ENCODE results near the gene GPR68. TPM values are rescaled to one million over a fixed set of nuclear protein-coding genes. Genes with fewer than 3 reads are reported as not detected.
A peak's percentile ranks its signal among the peaks of the same experiment; 100 is the strongest.
"Not testable (repeated sequence)": the region's sequence is repeated elsewhere in the genome, so short reads cannot be mapped to it uniquely, and the experiment has no call there.

Gene GPR68
- total and polyA plus RNA-seq, 4 donors, result 2.3 to 7.6 (median 2.8) TPM

DNA sequence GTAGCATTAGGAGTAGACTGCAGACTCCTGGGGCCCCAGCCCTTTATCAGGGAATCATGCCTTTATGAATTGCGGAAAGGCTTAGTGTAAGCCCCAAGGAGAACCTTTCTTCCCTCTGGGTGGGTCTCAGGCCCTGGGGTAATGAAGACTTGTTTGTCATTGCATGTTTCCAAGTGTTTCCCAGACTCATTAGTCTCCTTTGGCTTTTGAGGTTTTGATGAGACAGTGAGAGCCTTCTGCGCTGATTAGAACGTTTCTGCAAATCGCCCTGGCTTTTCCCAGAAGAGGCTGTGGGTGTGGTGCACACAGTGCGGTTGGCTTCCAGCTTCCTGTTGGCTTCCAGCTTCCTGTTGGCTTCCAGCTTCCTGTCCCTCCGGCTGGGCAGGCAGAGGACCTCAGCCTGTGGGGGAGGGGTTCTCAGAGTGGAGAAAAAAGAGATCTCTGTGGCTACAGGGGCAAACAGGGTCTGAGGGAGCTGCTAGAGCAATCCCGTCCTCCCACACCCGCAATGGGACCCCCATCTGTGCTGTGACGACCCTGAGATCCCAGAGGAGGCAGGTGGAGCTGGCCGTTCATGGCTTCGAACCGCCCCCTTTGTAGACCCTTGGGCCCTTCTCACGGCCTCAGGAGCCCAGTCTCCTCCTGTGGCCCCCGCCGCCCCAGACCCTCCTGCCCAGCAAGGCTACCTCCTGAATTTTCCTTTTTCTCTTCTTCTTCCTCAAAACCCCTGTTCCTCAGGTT is 42.1 kb downstream of the GPR68 start:
- DNase-seq (peak in 2 of 3 donors; percentile 11 to 28), ATAC-seq (ENCODE audit: insufficient read depth, low FRiP score) (peak; percentile 6)
- no peak overlapping the region for H3K4me3 ChIP-seq
- no peak overlapping the region for H3K9ac ChIP-seq (ENCODE audit: insufficient read depth in 1 of 2, low read length in 2 of 2)
- no peak for TF ChIP-seq CTCF (IDR thresholded peaks at IDR 0.05; ENCODE audit: control extremely low read depth, extremely low read depth)
- H3K27me3 ChIP-seq (ENCODE audit: control insufficient read depth in 3 of 3, insufficient read depth in 3 of 3, low read length in 2 of 3), result no peaks in the 10 kb centered on the region
- WGBS, 2 donors, result 66% methylated on average over 15 of the region's 15 CpGs
- peaks cover 14 to 31% (median 22%) of the 10 kb centered on the region in 4 donors for H3K36me3 ChIP-seq (ENCODE audit: control insufficient read depth in 4 of 4, insufficient read depth in 4 of 4, low read length in 4 of 4)
- H3K4me1 ChIP-seq (ENCODE audit: control insufficient read depth in 5 of 5, insufficient read depth in 5 of 5, low read length in 5 of 5), result peaks cover 0 to 11% (median 0%) of the 10 kb centered on the region in 5 donors
- H3K9me3 ChIP-seq (ENCODE audit: control insufficient read depth in 4 of 4, insufficient read depth in 3 of 4, low read length in 3 of 4), result no peaks in the 10 kb centered on the region
- peak overlapping the region in 1 of 2 donors; percentile 78 for H3K27ac ChIP-seq (ENCODE audit: low read depth in 1 of 2, low read length in 1 of 2)

DNA sequence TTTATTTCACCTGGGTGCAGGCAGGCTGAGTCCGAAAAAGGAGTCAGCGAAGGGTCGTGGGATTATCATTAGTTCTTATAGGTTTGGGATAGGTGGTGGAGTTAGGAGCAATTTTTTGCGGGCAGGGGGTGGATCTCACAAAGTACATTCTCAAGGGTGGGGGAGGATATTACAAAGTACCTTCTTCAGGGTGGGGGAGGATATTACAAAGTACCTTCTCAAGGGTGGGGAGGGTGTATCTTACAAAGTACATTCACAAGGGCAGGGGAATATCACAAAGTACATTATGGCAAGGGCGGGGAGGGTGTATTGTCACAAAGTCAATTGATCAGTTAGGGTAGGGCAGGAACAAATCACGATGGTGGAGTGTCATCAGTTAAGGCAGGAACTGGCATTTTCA is 43.7 kb downstream of the GPR68 start:
- not testable (repeated sequence) for H3K9me3 ChIP-seq (ENCODE audit: control insufficient read depth in 4 of 4, insufficient read depth in 3 of 4, low read length in 3 of 4); H3K27ac ChIP-seq (ENCODE audit: low read depth in 1 of 2, low read length in 1 of 2); H3K4me3 ChIP-seq; DNase-seq; H3K27me3 ChIP-seq (ENCODE audit: control insufficient read depth in 3 of 3, insufficient read depth in 3 of 3, low read length in 2 of 3); H3K9ac ChIP-seq (ENCODE audit: insufficient read depth in 1 of 2, low read length in 2 of 2); ATAC-seq (ENCODE audit: insufficient read depth, low FRiP score); H3K4me1 ChIP-seq (ENCODE audit: control insufficient read depth in 5 of 5, insufficient read depth in 5 of 5, low read length in 5 of 5)
- 95 to 96% methylated on average over 6 of the region's 6 CpGs for WGBS, 2 donors
- peaks cover 21 to 39% (median 29%) of the 10 kb centered on the region in 4 donors for H3K36me3 ChIP-seq (ENCODE audit: control insufficient read depth in 4 of 4, insufficient read depth in 4 of 4, low read length in 4 of 4)

- no peak for ATAC-seq (ENCODE audit: insufficient read depth, low FRiP score)
- H3K9ac ChIP-seq (ENCODE audit: insufficient read depth in 1 of 2, low read length in 2 of 2), result no peak overlapping the region
- H3K4me1 ChIP-seq (ENCODE audit: control insufficient read depth in 5 of 5, insufficient read depth in 5 of 5, low read length in 5 of 5), result peaks cover 0 to 6% (median 0%) of the 10 kb centered on the region in 5 donors
- peaks cover 9 to 31% (median 22%) of the 10 kb centered on the region in 4 donors for H3K36me3 ChIP-seq (ENCODE audit: control insufficient read depth in 4 of 4, insufficient read depth in 4 of 4, low read length in 4 of 4)
- DNase-seq, result no peak
- no peak overlapping the region for H3K4me3 ChIP-seq
- no peak for TF ChIP-seq CTCF (IDR thresholded peaks at IDR 0.05; ENCODE audit: control extremely low read depth, extremely low read depth)
- no peak overlapping the region for H3K27ac ChIP-seq (ENCODE audit: low read depth in 1 of 2, low read length in 1 of 2)
- peaks cover 0 to 1% (median 0%) of the 10 kb centered on the region in 4 donors for H3K9me3 ChIP-seq (ENCODE audit: control insufficient read depth in 4 of 4, insufficient read depth in 3 of 4, low read length in 3 of 4)
- no peaks in the 10 kb centered on the region for H3K27me3 ChIP-seq (ENCODE audit: control insufficient read depth in 3 of 3, insufficient read depth in 3 of 3, low read length in 2 of 3)
Observed at GRCh38 chr14:91197631-91198030, 46.9 kb downstream of the GPR68 start.

GRCh38 chr14:91195881-91196280 is 48.6 kb downstream of the GPR68 start:
- Histone ChIP-seq H3K36me3 (ENCODE audit: control insufficient read depth in 4 of 4, insufficient read depth in 4 of 4, low read length in 4 of 4) (peaks cover 11 to 35% (median 22%) of the 10 kb centered on the region in 4 donors), H3K9ac (ENCODE audit: insufficient read depth in 1 of 2, low read length in 2 of 2) (no peak overlapping the region), H3K4me1 (ENCODE audit: control insufficient read depth in 5 of 5, insufficient read depth in 5 of 5, low read length in 5 of 5) (peaks cover 0 to 2% (median 0%) of the 10 kb centered on the region in 5 donors), H3K4me3 (no peak overlapping the region), H3K27ac (ENCODE audit: low read depth in 1 of 2, low read length in 1 of 2) (no peak overlapping the region), H3K9me3 (ENCODE audit: control insufficient read depth in 4 of 4, insufficient read depth in 3 of 4, low read length in 3 of 4) (peaks cover 0 to 1% (median 0%) of the 10 kb centered on the region in 4 donors), H3K27me3 (ENCODE audit: control insufficient read depth in 3 of 3, insufficient read depth in 3 of 3, low read length in 2 of 3) (no peaks in the 10 kb centered on the region)
- 92 to 97% methylated on average over 10 of the region's 10 CpGs for WGBS, 2 donors
- ATAC-seq (ENCODE audit: insufficient read depth, low FRiP score), result no peak
- TF ChIP-seq CTCF (IDR thresholded peaks at IDR 0.05; ENCODE audit: control extremely low read depth, extremely low read depth), result no peak
- no peak for DNase-seq

All from lung (tissue), 12 donors.